Calu3 (cell line): ENCODE measurements around the gene TENM4. TPM values are rescaled to one million over a fixed set of nuclear protein-coding genes. Genes with fewer than 3 reads are reported as not detected.
A peak's percentile ranks its signal among the peaks of the same experiment; 100 is the strongest.

Experiments
- BruUV-seq: library from RNA; stranded (reverse); fragments of 400-500 nt; replicated peaks from 2 replicates; lab custom pipeline; 2021; lab: Mats Ljungman, UMichigan
- CTCF ChIA-PET: fragments of 300-600 bp; sonication (Branson Sonifier 250); formaldehyde crosslinking; loops from one replicate; lab custom pipeline; 2022; ENCODE audit warnings: antibody characterized with exemption; lab: Charles Lee
- DNase-seq: peaks from one replicate; pipeline ENCODE4 v3.0.0; 2022
- H3K27ac Mint-ChIP-seq: one replicate; pipeline ENCODE4 v1.8.0; 2022; ENCODE audit warnings: mixed read lengths; ENCODE audit not compliant: unreplicated experiment
- H3K27me3 Mint-ChIP-seq: one replicate; pipeline ENCODE4 v1.8.0; 2022; ENCODE audit warnings: mixed read lengths; ENCODE audit not compliant: unreplicated experiment
- H3K36me3 Mint-ChIP-seq: one replicate; pipeline ENCODE4 v1.8.0; 2022; ENCODE audit warnings: mild to moderate bottlenecking, moderate library complexity, mixed read lengths; ENCODE audit not compliant: insufficient read depth, unreplicated experiment
- H3K4me1 Mint-ChIP-seq: one replicate; pipeline ENCODE4 v1.8.0; 2022; ENCODE audit warnings: mild to moderate bottlenecking, low read depth, mixed read lengths; ENCODE audit not compliant: unreplicated experiment
- H3K4me3 Mint-ChIP-seq: one replicate; pipeline ENCODE4 v1.8.0; 2022; ENCODE audit warnings: mild to moderate bottlenecking, low read depth, moderate library complexity, mixed read lengths; ENCODE audit not compliant: unreplicated experiment
- H3K9me3 Mint-ChIP-seq: one replicate; pipeline ENCODE4 v1.8.0; 2022; ENCODE audit warnings: low read depth, mixed read lengths; ENCODE audit not compliant: unreplicated experiment
- intact Hi-C: fragments of 100-400 bp; cut with micrococcal nuclease; formaldehyde crosslinking; loops from one replicate; pipeline ENCODE4 v1.10.0; 2022; ENCODE audit not compliant: unreplicated experiment
- total RNA-seq: library from RNA; stranded (reverse); gene quantifications from 2 replicates; pipeline ENCODE4 v1.2.3, GENCODE V29; 2022
- TF ChIP-seq, protein P1 (sequence below): fragments of 200-600 bp; IDR thresholded peaks from one replicate; pipeline ENCODE4 v1.8.0; 2022; ENCODE audit warnings: antibody characterized with exemption; ENCODE audit not compliant: unreplicated experiment

Gene TENM4
- total RNA-seq, 1 experiment from 2014 or later: not detected

DNA sequence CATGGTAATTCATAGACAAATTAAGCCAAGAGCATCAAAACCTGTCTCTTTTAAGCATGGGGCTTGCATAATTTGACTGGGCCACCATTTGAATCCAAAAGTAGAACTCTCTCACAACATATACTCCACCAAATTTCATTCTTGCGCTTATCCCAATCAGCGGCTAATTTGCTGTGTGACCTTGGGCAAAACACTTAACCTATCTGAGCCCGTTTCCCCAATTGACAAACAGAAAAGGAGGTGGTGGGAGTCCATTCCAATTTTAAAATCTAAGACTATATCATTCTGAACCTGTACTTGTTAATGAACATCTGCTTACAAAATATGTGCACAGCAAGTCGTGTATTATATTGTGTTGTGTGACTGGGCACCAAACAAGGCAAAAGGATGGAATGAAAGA lies 528.1 kb downstream of the TENM4 start:
- intact Hi-C loops: no loop called here
- TF ChIP-seq, protein P1, sequence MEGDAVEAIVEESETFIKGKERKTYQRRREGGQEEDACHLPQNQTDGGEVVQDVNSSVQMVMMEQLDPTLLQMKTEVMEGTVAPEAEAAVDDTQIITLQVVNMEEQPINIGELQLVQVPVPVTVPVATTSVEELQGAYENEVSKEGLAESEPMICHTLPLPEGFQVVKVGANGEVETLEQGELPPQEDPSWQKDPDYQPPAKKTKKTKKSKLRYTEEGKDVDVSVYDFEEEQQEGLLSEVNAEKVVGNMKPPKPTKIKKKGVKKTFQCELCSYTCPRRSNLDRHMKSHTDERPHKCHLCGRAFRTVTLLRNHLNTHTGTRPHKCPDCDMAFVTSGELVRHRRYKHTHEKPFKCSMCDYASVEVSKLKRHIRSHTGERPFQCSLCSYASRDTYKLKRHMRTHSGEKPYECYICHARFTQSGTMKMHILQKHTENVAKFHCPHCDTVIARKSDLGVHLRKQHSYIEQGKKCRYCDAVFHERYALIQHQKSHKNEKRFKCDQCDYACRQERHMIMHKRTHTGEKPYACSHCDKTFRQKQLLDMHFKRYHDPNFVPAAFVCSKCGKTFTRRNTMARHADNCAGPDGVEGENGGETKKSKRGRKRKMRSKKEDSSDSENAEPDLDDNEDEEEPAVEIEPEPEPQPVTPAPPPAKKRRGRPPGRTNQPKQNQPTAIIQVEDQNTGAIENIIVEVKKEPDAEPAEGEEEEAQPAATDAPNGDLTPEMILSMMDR: no peak
- Mint-ChIP-seq H3K27ac (no peak overlapping the region), H3K36me3 (no peaks in the 10 kb centered on the region), H3K27me3 (peaks cover 30% of the 10 kb centered on the region), H3K4me3 (no peak overlapping the region), H3K9me3 (no peaks in the 10 kb centered on the region), H3K4me1 (peaks cover 5% of the 10 kb centered on the region)
- no TSS peak for BruUV-seq
- no peak for DNase-seq
- CTCF ChIA-PET: no interaction called here

DNA sequence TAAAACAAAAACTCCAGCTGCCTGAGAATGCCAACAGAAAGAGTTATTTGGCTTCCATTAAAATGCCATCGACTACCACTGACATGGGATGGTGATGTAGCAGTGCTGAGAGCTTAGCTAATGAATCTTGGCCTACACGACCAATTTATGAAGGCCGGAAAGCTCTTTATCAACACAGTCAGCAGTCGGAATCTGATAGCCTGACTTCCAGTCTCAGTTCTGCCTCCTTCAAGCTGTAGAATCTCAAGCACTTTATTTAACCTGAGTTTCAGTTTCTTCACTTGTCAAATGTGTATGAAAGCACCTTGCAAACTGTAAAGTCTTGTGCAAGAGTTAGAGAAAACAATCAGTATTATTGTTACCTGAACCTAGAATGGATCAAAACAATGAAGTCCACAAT lies 530.5 kb downstream of the TENM4 start:
- H3K36me3 Mint-ChIP-seq: peaks cover 3% of the 10 kb centered on the region
- CTCF ChIA-PET: no interaction called here

DNA sequence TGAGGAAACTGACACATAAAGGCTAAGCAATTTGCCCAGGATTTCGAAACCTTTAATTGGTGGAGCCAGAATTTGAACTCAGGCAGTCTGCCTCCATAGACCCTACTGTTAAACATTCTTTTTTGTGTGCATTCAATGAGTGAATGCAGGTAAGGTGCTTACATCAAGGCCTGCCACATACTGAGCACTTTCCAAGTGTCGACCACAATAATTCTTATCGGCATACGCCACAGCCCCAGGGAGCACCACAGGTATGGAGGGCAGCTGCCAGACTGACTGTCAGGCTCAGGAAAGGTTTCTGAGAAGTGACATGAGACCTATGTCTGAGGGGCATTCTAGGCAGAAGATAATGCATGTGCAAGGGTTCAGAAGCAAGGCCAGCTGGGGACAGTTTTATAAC lies 531.4 kb downstream of the TENM4 start:
- H3K27ac Mint-ChIP-seq: no peak overlapping the region
- H3K27me3 Mint-ChIP-seq: peaks cover 17% of the 10 kb centered on the region
- no TSS peak for BruUV-seq
- TF ChIP-seq, protein P1: no peak
- peaks cover 10% of the 10 kb centered on the region for H3K4me1 Mint-ChIP-seq
- H3K9me3 Mint-ChIP-seq: no peaks in the 10 kb centered on the region
- peaks cover 6% of the 10 kb centered on the region for H3K36me3 Mint-ChIP-seq
- CTCF ChIA-PET: no interaction called here
- no peak overlapping the region for H3K4me3 Mint-ChIP-seq
- no peak for DNase-seq
- intact Hi-C loops: loop anchor here (5.0 kb wide), 1 partner anchor 38 kb away; no protein-coding TSS in a partner anchor

More for the DNA sequence above, 530.5 kb downstream of the TENM4 start:
- H3K4me3 Mint-ChIP-seq: no peak overlapping the region
- BruUV-seq: no TSS peak
- intact Hi-C loops: no loop called here
- no peak for DNase-seq
- H3K27ac Mint-ChIP-seq: no peak overlapping the region
- H3K27me3 Mint-ChIP-seq: peaks cover 26% of the 10 kb centered on the region
- no peaks in the 10 kb centered on the region for H3K9me3 Mint-ChIP-seq
- TF ChIP-seq, protein P1: no peak
- H3K4me1 Mint-ChIP-seq: peaks cover 10% of the 10 kb centered on the region

DNA sequence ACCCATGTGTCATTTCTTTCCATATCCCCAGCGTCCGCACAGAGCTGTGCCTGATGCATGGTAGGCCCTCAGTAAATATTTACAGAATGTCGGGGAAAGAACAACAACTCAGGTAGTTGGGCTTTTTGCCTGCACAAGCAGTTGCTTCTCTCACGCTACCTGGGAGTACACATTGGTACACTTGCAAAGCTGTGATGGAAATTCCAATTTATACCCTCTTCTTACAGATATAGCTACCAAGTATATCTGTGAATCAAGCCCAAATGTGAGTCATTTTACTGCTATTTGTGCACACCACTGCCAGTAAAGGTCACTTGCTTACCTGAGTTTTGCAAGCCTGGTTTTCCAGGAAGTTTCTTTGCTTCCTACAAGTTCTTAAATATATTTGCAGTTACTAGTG lies 533.2 kb downstream of the TENM4 start:
- BruUV-seq: no TSS peak
- no peaks in the 10 kb centered on the region for H3K27me3 Mint-ChIP-seq

More for the DNA sequence above, 533.2 kb downstream of the TENM4 start:
- H3K4me3 Mint-ChIP-seq: no peak overlapping the region
- H3K36me3 Mint-ChIP-seq: peaks cover 6% of the 10 kb centered on the region
- CTCF ChIA-PET: interaction anchor here (1.4 kb wide), 1 partner anchor 40 kb away, joined by 3 read pairs; no protein-coding TSS in a partner anchor
- no peaks in the 10 kb centered on the region for H3K9me3 Mint-ChIP-seq
- no peak overlapping the region for H3K27ac Mint-ChIP-seq
- peaks cover 10% of the 10 kb centered on the region for H3K4me1 Mint-ChIP-seq
- intact Hi-C loops: loop anchor here (5.0 kb wide), 1 partner anchor 40 kb away; no protein-coding TSS in a partner anchor
- TF ChIP-seq, protein P1: no peak
- peak; percentile 8 for DNase-seq
